Stomach (tissue), 4 donors: ENCODE data around the gene CSNK1G1.

Source experiments
- POLR2A ChIP-seq, 4 donors: fragments of 450-650 bp; IDR thresholded peaks; one replicate each; pipeline ENCODE4 v1.6.1; 2016; ENCODE audit warnings: antibody characterized with exemption in 4 of 4, control low read depth in 2 of 4, mild to moderate bottlenecking in 1 of 4, moderate library complexity in 1 of 4
- POLR2AphosphoS5 ChIP-seq, 3 donors: sonication (generic); formaldehyde crosslinking; IDR thresholded peaks; one replicate each; pipeline ENCODE4 v1.6.1; 2016; ENCODE audit warnings: antibody characterized with exemption in 3 of 3
- TF ChIP-seq, protein P1 (sequence below), 7 experiments: fragments of 450-650 bp in 4 of 7; fragments of 200-600 bp in 3 of 7; sonication (generic) in 3 of 7; IDR thresholded peaks; one replicate each; pipeline ENCODE4 v1.5.1; 2016 to 2019; ENCODE audit warnings: antibody characterized with exemption in 7 of 7, control low read depth in 2 of 7, mild to moderate bottlenecking in 1 of 7

DNA sequence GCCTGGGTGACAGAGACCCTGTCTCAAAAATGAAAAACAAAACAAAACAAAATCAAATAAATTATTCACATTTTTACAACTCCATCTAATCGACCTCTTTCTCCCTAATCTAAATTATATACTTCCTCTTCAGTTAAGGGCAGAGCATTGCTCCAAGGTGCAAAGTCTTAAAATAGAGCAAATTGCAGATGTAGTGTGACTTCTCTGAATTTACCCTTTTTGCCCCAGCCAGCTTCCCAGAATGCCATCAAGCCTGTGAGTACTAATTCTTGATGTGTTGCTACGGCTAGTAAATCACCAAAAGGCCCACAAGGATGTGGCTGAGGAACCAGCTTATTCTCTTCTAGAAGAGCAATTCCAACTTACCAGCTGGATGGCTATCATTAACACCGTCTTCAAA is 139.8 kb downstream of the CSNK1G1 start:
- TF ChIP-seq, protein P1, sequence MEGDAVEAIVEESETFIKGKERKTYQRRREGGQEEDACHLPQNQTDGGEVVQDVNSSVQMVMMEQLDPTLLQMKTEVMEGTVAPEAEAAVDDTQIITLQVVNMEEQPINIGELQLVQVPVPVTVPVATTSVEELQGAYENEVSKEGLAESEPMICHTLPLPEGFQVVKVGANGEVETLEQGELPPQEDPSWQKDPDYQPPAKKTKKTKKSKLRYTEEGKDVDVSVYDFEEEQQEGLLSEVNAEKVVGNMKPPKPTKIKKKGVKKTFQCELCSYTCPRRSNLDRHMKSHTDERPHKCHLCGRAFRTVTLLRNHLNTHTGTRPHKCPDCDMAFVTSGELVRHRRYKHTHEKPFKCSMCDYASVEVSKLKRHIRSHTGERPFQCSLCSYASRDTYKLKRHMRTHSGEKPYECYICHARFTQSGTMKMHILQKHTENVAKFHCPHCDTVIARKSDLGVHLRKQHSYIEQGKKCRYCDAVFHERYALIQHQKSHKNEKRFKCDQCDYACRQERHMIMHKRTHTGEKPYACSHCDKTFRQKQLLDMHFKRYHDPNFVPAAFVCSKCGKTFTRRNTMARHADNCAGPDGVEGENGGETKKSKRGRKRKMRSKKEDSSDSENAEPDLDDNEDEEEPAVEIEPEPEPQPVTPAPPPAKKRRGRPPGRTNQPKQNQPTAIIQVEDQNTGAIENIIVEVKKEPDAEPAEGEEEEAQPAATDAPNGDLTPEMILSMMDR (IDR thresholded peaks at IDR 0.05) = no peak
- TF ChIP-seq POLR2A (IDR thresholded peaks at IDR 0.05) (no peak), POLR2AphosphoS5 (IDR thresholded peaks at IDR 0.05) (no peak)
